Activated B cell treated with CpG ODN at 0.5 μM for 24 hours (primary cell): ENCODE results near the gene KDM2A. TPM values are rescaled to one million over a fixed set of nuclear protein-coding genes. Genes with fewer than 3 reads are reported as not detected.

Experiments
- ATAC-seq: fragments of 200-7000 bp; cut with Tn5 transposase; one replicate; pipeline ENCODE4 v1.10.0; 2021; ENCODE audit warnings: low read depth, mild to moderate bottlenecking, moderate library complexity
- CTCF ChIA-PET: fragments of 350-600 bp; sonication (Branson Sonifier 250); formaldehyde crosslinking; loops from one replicate; lab custom pipeline; 2021; ENCODE audit warnings: antibody characterized with exemption; lab: Charles Lee
- POLR2A ChIA-PET: fragments of 350-600 bp; sonication (Branson Sonifier 250); formaldehyde crosslinking; loops from one replicate; lab custom pipeline; 2021; ENCODE audit warnings: antibody characterized with exemption; lab: Charles Lee
- DNase-seq: peaks from one replicate; pipeline ENCODE4 v3.0.0; 2022
- H3K27ac Mint-ChIP-seq: one replicate; pipeline ENCODE4 v1.8.0; 2020; ENCODE audit warnings: mixed read lengths
- H3K27me3 Mint-ChIP-seq: one replicate; pipeline ENCODE4 v1.8.0; 2021; ENCODE audit warnings: mixed read lengths
- H3K36me3 Mint-ChIP-seq: one replicate; pipeline ENCODE4 v1.8.0; 2021; ENCODE audit warnings: low read depth, mixed read lengths
- H3K4me1 Mint-ChIP-seq: one replicate; pipeline ENCODE4 v1.8.0; 2021; ENCODE audit warnings: mixed read lengths
- H3K4me3 Mint-ChIP-seq: one replicate; pipeline ENCODE4 v1.8.0; 2020; ENCODE audit warnings: mild to moderate bottlenecking, mixed read lengths
- H3K9me3 Mint-ChIP-seq: one replicate; pipeline ENCODE4 v1.8.0; 2020; ENCODE audit warnings: mixed read lengths
- CTCF ChIP-seq: fragments of 200-600 bp; IDR thresholded peaks from one replicate; pipeline ENCODE4 v1.8.0; 2022; ENCODE audit warnings: antibody characterized with exemption, mild to moderate bottlenecking
- intact Hi-C: fragments of 100-400 bp; cut with micrococcal nuclease; formaldehyde crosslinking; loops from one replicate; pipeline ENCODE4 v1.15.1; 2024
- total RNA-seq: library from RNA; stranded (reverse); gene quantifications from 2 replicates; pipeline ENCODE4 v1.2.3, GENCODE V29; 2022

KDM2A gene
- total RNA-seq, 1 donor from 2014 or later: 160 TPM

GRCh38 chr11:67090717-67091116 is 28.3 kb upstream of the KDM2A start:
- CTCF ChIA-PET: no interaction called here
- Mint-ChIP-seq H3K4me3 (no peak overlapping the region), H3K27me3 (no peaks in the 10 kb centered on the region), H3K9me3 (no peaks in the 10 kb centered on the region), H3K4me1 (no peaks in the 10 kb centered on the region), H3K27ac (no peak overlapping the region), H3K36me3 (no peaks in the 10 kb centered on the region)
- DNase-seq (no peak), ATAC-seq (no peak)
- TF ChIP-seq CTCF: no peak
- POLR2A ChIA-PET: no interaction called here
- intact Hi-C loops: no loop called here

GRCh38 chr11:67095214-67095507 is 23.9 kb upstream of the KDM2A start:
- Mint-ChIP-seq H3K36me3 (no peaks in the 10 kb centered on the region), H3K9me3 (no peaks in the 10 kb centered on the region), H3K4me1 (peaks cover 11% of the 10 kb centered on the region), H3K4me3 (no peak overlapping the region), H3K27ac (no peak overlapping the region), H3K27me3 (no peaks in the 10 kb centered on the region)
- no peak for DNase-seq
- ChIA-PET POLR2A (interaction anchor here (0.8 kb wide), 1 partner anchor 222 kb away, joined by 4 read pairs; no protein-coding TSS in a partner anchor), CTCF (interaction anchor here (0.9 to 1.3 kb wide), 3 partner anchors 20 to 261 kb away, joined by 3 to 5 read pairs (median 4); no protein-coding TSS in a partner anchor)
- no peak for ATAC-seq
- TF ChIP-seq CTCF: no peak
- intact Hi-C loops: loop anchor here (5.0 kb wide), 1 partner anchor 72 kb away; no protein-coding TSS in a partner anchor

GRCh38 chr11:67098799-67099429 is 20.1 kb upstream of the KDM2A start:
- TF ChIP-seq CTCF: no peak
- Mint-ChIP-seq H3K9me3 (no peaks in the 10 kb centered on the region), H3K27ac (no peak overlapping the region), H3K4me1 (peaks cover 13% of the 10 kb centered on the region), H3K27me3 (no peaks in the 10 kb centered on the region), H3K36me3 (no peaks in the 10 kb centered on the region), H3K4me3 (no peak overlapping the region)
- CTCF ChIA-PET: no interaction called here
- intact Hi-C loops: loop anchor here (5.0 kb wide), 1 partner anchor 68 kb away; no protein-coding TSS in a partner anchor
- ATAC-seq (no peak), DNase-seq (no peak)
- POLR2A ChIA-PET: interaction anchor here (0.6 kb wide), 1 partner anchor 136 kb away, joined by 7 read pairs; no protein-coding TSS in a partner anchor

- peak; percentile 68 for ATAC-seq
- no peak for TF ChIP-seq CTCF
- Mint-ChIP-seq H3K27ac (peak overlapping the region; percentile 65), H3K36me3 (no peaks in the 10 kb centered on the region), H3K27me3 (no peaks in the 10 kb centered on the region), H3K4me1 (peaks cover 13% of the 10 kb centered on the region), H3K4me3 (no peak overlapping the region), H3K9me3 (no peaks in the 10 kb centered on the region)
- intact Hi-C loops: loop anchor here (5.0 kb wide), 1 partner anchor 67 kb away; no protein-coding TSS in a partner anchor
- CTCF ChIA-PET: no interaction called here
- POLR2A ChIA-PET: interaction anchor here (0.6 kb wide), 1 partner anchor 136 kb away, joined by 7 read pairs; no protein-coding TSS in a partner anchor
- no peak for DNase-seq
These were observed 19.2 kb upstream of the KDM2A start for GRCh38 chr11:67099831-67100324.

- intact Hi-C loops: no loop called here
- CTCF ChIA-PET: no interaction called here
- Mint-ChIP-seq H3K27me3 (no peaks in the 10 kb centered on the region), H3K4me1 (peaks cover 13% of the 10 kb centered on the region), H3K36me3 (no peaks in the 10 kb centered on the region), H3K27ac (no peak overlapping the region), H3K4me3 (no peak overlapping the region), H3K9me3 (no peaks in the 10 kb centered on the region)
- DNase-seq: no peak
- no peak for ATAC-seq
- TF ChIP-seq CTCF: no peak
- POLR2A ChIA-PET: no interaction called here
These were observed 16.4 kb upstream of the KDM2A start for GRCh38 chr11:67102664-67103063.
